22Rv1 (cell line): ENCODE measurements around the gene GLIS1.

Experiments
- H3K27ac ChIP-seq: fragments of 450-650 bp; 2 replicates; pipeline ENCODE4 v1.5.1; 2017
- ZFX ChIP-seq: fragments of 450-650 bp; IDR thresholded peaks from 2 replicates; pipeline ENCODE4 v1.6.1; 2017; ENCODE audit warnings: antibody characterized with exemption, borderline replicate concordance
- TF ChIP-seq, protein P1 (sequence below): fragments of 450-650 bp; IDR thresholded peaks from 2 replicates; pipeline ENCODE4 v1.5.1; 2017; ENCODE audit warnings: mild to moderate bottlenecking

The GLIS1 gene

DNA sequence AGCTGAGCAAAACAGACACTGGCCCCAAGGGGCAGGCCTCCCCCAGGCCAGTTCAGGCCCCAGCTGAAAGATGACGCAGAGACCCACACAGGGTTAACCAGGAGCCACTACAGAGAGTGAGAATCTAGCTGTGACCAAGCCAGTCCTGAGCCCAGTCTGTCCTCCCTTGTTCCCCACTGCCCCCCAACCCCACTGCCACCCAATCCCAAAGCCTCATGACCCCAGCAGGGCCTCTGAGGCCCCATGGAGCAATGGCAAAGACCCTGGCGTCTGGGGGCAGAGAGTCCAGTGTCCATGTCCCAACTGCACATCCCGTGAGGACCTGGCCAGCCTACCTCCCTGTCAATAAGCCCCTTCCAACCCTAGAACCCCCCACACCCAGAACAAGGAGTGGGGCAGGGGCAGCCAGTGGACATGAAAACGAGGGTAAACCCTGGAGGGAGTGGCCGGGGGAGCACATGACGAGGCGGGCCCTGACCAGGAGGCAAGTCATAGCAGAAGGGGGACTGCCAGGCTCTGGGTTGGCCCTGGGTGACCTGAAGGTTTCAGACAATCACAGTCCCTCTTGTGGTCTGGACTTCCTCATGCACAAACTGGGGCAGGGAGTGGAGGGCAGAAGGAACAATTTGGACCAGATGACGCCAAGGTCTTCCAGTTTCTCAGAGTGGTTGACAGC is 100.5 kb downstream of the GLIS1 start:
- TF ChIP-seq ZFX, result no peak
- TF ChIP-seq, protein P1, sequence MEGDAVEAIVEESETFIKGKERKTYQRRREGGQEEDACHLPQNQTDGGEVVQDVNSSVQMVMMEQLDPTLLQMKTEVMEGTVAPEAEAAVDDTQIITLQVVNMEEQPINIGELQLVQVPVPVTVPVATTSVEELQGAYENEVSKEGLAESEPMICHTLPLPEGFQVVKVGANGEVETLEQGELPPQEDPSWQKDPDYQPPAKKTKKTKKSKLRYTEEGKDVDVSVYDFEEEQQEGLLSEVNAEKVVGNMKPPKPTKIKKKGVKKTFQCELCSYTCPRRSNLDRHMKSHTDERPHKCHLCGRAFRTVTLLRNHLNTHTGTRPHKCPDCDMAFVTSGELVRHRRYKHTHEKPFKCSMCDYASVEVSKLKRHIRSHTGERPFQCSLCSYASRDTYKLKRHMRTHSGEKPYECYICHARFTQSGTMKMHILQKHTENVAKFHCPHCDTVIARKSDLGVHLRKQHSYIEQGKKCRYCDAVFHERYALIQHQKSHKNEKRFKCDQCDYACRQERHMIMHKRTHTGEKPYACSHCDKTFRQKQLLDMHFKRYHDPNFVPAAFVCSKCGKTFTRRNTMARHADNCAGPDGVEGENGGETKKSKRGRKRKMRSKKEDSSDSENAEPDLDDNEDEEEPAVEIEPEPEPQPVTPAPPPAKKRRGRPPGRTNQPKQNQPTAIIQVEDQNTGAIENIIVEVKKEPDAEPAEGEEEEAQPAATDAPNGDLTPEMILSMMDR, result no peak
- no peak overlapping the region for H3K27ac ChIP-seq

DNA sequence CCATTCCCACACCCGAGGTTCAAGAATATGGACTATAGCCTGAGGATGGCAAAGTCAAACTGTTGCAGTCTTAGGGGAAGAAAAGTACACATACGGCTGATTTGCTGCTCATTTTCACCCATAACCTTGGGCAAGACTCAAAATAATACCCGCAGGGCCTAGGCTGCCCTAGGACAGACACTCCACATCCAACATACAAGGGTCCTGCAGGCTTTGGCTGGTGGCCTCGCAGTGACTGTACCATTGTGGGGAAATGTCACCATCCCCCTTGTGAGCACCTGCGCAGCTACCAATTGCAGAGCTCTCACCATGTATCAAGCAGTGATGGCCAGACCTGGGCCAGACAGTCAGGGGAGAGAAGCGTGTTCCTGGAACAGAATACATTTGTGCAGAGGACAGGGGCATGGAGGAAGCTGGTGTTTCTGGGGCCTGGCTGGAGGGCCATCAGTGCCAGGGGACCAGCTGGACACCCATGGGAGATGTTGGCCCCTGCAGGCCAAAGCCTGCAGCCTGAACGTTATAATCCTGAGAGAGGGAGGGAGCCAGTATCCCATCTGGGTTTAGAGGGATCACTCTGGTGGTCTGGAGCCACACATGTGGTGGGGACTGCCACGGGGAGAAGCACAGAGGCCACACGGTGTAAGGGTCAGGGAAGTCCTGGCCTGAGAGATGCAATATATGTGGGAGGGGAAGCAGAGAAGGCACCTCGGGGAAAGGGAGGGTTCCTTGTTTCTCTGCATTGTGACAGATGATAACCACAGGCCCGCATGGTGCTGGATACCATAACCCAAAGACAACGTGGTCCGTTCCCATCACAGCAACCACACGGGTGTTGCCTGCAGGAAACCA is 101.2 kb downstream of the GLIS1 start:
- no peak for TF ChIP-seq ZFX
- TF ChIP-seq, protein P1, result no peak
- no peak overlapping the region for H3K27ac ChIP-seq

DNA sequence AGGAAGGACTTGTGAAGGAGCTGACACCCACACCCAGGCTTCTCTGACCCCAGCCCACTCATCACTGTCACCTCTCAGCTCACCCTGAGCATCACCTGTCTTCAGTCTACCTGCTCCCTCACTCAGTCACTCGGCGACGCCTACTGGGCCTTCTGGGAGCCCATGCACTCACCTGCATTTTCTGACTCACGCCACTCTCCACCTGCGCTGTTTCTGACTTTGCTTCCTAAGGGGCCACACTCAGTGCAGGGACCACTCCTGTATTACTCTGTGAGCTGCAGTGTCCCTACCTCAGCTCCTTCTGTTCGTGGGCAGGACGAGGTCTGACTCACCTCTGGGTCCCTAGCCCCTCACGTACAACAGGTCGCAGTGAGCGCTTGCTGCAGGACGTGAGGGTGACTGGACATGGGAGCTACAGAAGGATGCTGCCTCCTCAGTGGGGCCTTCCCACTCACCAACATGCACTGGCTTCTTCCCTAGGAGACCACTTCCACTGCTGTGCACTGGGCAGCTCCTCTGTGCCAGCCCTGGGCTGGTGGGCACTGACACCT is 102.3 kb downstream of the GLIS1 start:
- TF ChIP-seq, protein P1, result 0 out of 2 replicates have a peak, but pooled peaks have one; percentile 10
- TF ChIP-seq ZFX, result no peak
- H3K27ac ChIP-seq, result no peak overlapping the region

DNA sequence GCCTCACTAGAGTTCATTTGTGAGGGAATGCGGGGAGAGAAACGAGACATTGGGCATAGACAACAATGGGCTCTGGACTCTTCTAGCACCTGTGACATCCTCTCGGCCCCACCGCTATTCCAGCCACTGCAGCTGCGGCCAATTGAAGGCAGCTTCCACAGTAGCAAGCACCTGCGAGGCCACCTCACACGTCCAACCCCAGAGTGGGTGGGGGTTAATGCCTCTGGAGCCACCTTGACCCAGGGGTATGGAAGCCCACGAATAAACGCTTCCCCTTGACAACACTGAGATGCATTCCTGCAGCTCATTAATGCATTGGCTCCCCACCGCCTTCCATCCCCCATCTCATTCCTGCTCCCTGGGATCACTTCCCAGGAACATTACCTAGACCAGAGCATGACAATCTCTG is 104.4 kb downstream of the GLIS1 start:
- no peak for TF ChIP-seq ZFX
- TF ChIP-seq, protein P1, result no peak
- no peak overlapping the region for H3K27ac ChIP-seq

DNA sequence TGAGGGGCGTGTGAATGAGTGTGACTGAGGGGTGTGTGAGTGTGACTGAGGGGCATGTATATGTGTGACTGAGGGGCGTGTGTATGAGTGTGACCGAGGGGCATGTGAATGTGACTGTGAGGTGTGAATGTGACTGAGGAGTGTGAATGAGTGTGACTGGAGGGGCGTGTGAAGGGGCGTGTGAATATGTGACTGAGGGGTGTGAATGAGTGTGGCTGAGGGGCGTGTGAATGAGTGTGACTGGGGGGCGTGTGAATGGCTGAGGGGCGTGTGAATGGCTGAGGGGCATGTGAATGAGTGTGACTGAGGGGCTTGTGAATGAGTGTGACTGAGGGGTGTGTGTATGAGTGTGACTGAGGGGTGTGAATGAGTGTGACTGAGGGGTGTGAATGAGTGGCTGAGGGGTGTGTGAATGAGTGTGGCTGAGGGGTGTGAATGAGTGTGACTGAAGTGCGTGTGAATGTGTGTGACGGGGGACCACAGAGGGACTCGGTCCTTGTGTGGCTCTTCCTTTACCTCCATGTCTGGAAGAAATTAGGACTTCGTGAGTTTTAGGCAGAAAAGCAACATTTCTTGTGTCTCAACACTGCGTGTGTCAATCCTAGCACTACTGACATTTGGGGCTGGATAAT is 105.8 kb downstream of the GLIS1 start:
- TF ChIP-seq ZFX, result no peak
- TF ChIP-seq, protein P1, result no peak

DNA sequence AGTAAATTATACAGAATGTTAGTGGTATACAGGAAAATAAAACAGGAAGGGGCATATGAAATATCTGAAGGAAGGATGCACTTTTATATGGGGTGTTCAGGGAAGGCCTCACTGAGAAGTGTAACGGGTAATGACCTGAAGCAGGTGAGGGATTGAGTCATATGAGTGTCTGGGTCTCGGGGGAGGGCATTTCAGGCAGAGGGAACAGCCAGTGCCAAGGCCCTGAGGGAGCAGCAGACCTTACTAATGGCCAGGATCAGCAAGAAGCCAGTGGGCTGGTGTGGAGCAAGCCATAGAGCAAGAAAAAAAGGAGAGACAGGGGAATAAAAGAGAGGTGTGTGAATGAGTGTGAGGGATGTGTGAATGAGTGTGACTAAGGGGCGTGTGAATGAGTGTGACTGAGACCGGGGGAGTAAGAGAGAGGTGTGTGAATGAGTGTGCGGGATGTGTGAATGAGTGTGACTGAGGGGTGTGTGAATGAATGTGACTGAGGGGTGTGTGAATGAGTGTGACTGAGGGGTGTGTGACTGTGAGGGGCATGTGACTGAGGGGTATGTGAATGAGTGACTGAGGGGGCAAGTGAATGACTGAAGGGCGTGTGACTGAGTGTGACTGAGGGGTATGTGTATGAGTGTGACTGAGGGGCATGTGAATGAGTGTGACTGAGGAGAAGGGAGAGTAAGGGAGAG is 107.2 kb downstream of the GLIS1 start:
- TF ChIP-seq, protein P1, result no peak
- TF ChIP-seq ZFX, result no peak
- H3K27ac ChIP-seq, result no peak overlapping the region

More for the DNA sequence above, 105.8 kb downstream of the GLIS1 start:
- H3K27ac ChIP-seq, result no peak overlapping the region
